WTC11 (cell line): ENCODE results near the gene H6PD. TPM values are rescaled to one million over a fixed set of nuclear protein-coding genes. Genes with fewer than 3 reads are reported as not detected.
"Not testable (repeated sequence)": the region's sequence is repeated elsewhere in the genome, so short reads cannot be mapped to it uniquely, and the experiment has no call there.

Experiments used
- ATAC-seq: fragments of 200-7000 bp; cut with Tn5 transposase; 2 replicates; pipeline ENCODE4 v1.10.0; 2021; ENCODE audit warnings: mild to moderate bottlenecking, moderate library complexity
- CTCF ChIA-PET: fragments of 300-600 bp; sonication (Branson Sonifier 250); formaldehyde crosslinking; loops from one replicate; lab custom pipeline; 2021; ENCODE audit warnings: antibody characterized with exemption; lab: Charles Lee
- POLR2A ChIA-PET: fragments of 350-600 bp; sonication (Branson Sonifier 250); formaldehyde crosslinking; loops from one replicate; lab custom pipeline; 2021; ENCODE audit warnings: antibody characterized with exemption; lab: Charles Lee
- DNase-seq: peaks from one replicate; pipeline ENCODE4 v3.0.0; 2021; ENCODE audit warnings: low spot score
- H3K27ac Mint-ChIP-seq: 2 replicates; pipeline ENCODE4 v1.8.0; 2021; ENCODE audit warnings: mixed read lengths
- H3K27me3 Mint-ChIP-seq: 2 replicates; pipeline ENCODE4 v1.8.0; 2021; ENCODE audit warnings: low read depth, mild to moderate bottlenecking, moderate library complexity, mixed read lengths
- H3K36me3 Mint-ChIP-seq: 2 replicates; pipeline ENCODE4 v1.8.0; 2021; ENCODE audit warnings: mixed read lengths
- H3K4me1 Mint-ChIP-seq: 2 replicates; pipeline ENCODE4 v1.8.0; 2022; ENCODE audit warnings: mixed read lengths
- H3K4me3 Mint-ChIP-seq: 2 replicates; pipeline ENCODE4 v1.8.0; 2021; ENCODE audit warnings: mild to moderate bottlenecking, moderate library complexity, mixed read lengths
- H3K9me3 Mint-ChIP-seq: 2 replicates; pipeline ENCODE4 v1.8.0; 2021; ENCODE audit warnings: mixed read lengths
- AFF4 ChIP-seq: sonication (generic); formaldehyde crosslinking; IDR thresholded peaks from 2 replicates; pipeline ENCODE4 v1.8.1; 2023; ENCODE audit warnings: mild to moderate bottlenecking, missing genetic modification reagents, borderline replicate concordance
- CDX4 ChIP-seq: fragments of 250-450 bp; sonication (Bioruptor Pico); IDR thresholded peaks from 2 replicates; pipeline ENCODE4 v1.9.0; 2021; ENCODE audit warnings: moderate library complexity, mild to moderate bottlenecking, inconsistent platforms, borderline replicate concordance
- E2F5 ChIP-seq: sonication (generic); formaldehyde crosslinking; IDR thresholded peaks from 2 replicates; pipeline ENCODE4 v1.8.1; 2022; ENCODE audit warnings: mild to moderate bottlenecking, moderate library complexity, missing genetic modification reagents
- GRHL2 ChIP-seq: fragments of 250-450 bp; sonication (Bioruptor Pico); IDR thresholded peaks from 2 replicates; pipeline ENCODE4 v1.8.0; 2022; ENCODE audit warnings: mild to moderate bottlenecking, moderate library complexity; ENCODE audit not compliant: insufficient replicate concordance, severe bottlenecking
- IRF2 ChIP-seq: sonication (generic); formaldehyde crosslinking; IDR thresholded peaks from 2 replicates; pipeline ENCODE4 v1.8.0; 2022; ENCODE audit warnings: low read depth, missing genetic modification reagents, borderline replicate concordance
- NFATC4 ChIP-seq: fragments of 250-450 bp; sonication (Bioruptor Pico); IDR thresholded peaks from 2 replicates; pipeline ENCODE4 v1.9.0; 2021; ENCODE audit warnings: mild to moderate bottlenecking
- RELA ChIP-seq: sonication (generic); formaldehyde crosslinking; IDR thresholded peaks from 2 replicates; pipeline ENCODE4 v1.8.1; 2022; ENCODE audit warnings: missing genetic modification reagents, mild to moderate bottlenecking, borderline replicate concordance
- SP1 ChIP-seq: sonication (generic); formaldehyde crosslinking; conservative IDR thresholded peaks from 2 replicates; pipeline ENCODE4 v1.8.1; 2022; ENCODE audit warnings: missing genetic modification reagents
- TEAD1 ChIP-seq: sonication (generic); formaldehyde crosslinking; IDR thresholded peaks from 2 replicates; pipeline ENCODE4 v1.8.0; 2022; ENCODE audit warnings: mild to moderate bottlenecking, missing genetic modification reagents
- USF1 ChIP-seq: sonication (generic); formaldehyde crosslinking; IDR thresholded peaks from 2 replicates; pipeline ENCODE4 v1.8.0; 2022; ENCODE audit warnings: mild to moderate bottlenecking, missing genetic modification reagents
- ZBTB21 ChIP-seq: sonication (generic); formaldehyde crosslinking; IDR thresholded peaks from 2 replicates; pipeline ENCODE4 v1.8.1; 2023; ENCODE audit warnings: mild to moderate bottlenecking, missing genetic modification reagents, borderline replicate concordance
- ZNF671 ChIP-seq: fragments of 250-450 bp; sonication (Bioruptor Pico); IDR thresholded peaks from 2 replicates; pipeline ENCODE4 v1.8.0; 2021; ENCODE audit warnings: mild to moderate bottlenecking
- total RNA-seq: library from RNA; stranded (reverse); gene quantifications from 3 replicates; pipeline ENCODE4 v1.2.3, GENCODE V29; 2021
- TF ChIP-seq, protein P1 (sequence below): sonication (generic); formaldehyde crosslinking; IDR thresholded peaks from 2 replicates; pipeline ENCODE4 v1.8.0; 2022; ENCODE audit warnings: missing genetic modification reagents

Gene H6PD
- total RNA-seq, 1 experiment from 2014 or later: 7.4 TPM

- no peak for TF ChIP-seq USF1
- no peak for TF ChIP-seq TEAD1
These were observed 63.7 kb downstream of the H6PD start (continued) for GRCh38 chr1:9298282-9298681.

DNA sequence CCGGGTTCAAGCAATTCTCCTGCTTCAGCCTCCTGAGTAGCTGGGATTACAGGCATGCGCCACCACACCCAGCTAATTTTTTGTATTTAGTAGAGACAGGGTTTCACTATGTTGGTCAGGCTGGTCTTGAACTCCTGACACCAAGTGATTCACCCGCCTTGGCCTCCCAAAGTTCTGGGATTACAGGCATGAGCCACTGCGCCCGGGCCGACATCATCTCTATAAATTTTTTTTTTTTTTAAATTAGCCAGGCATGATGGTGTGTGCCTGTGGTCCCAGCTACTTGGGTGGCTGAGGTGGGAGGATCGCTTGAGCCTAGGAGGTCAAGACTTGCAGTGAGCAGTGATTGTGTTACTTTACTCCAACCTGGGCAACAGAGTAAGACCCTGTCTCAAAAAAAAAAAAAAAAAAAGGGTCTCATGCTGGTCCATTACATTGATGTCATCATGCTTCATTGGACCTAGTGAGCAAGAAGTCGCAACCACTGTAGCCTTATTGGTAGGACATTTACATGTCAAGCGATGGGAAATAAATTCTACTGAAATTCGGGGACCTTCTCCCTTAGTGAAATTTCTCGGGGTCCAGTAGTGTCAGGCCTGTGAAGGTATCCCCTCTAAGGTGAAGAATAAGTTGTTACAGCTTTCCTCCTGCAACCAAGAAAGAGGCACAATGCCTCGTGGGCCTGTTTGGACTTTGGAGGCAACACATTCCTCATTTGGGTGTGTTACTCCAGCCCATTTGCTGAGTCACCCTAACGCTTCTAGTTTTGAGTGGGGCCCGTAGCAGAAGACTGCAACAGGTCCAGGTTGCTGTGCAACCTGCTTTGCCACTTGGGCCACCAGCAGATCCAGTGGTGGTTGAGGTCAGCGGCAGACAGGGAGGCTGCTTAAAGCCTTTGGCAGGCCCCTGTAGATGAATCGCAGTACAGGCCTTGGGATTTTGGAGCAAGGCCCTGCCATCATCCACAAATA lies 65.3 kb downstream of the H6PD start:
- ATAC-seq, H3K9me3 Mint-ChIP-seq, DNase-seq, POLR2A ChIA-PET, H3K36me3 Mint-ChIP-seq, H3K4me3 Mint-ChIP-seq, H3K27ac Mint-ChIP-seq, H3K27me3 Mint-ChIP-seq: not testable (repeated sequence)
- CTCF ChIA-PET: interaction anchor here (2.4 kb wide), 1 partner anchor 156 kb away, joined by 8 read pairs; no protein-coding TSS in a partner anchor
- H3K4me1 Mint-ChIP-seq: peaks cover 12% of the 10 kb centered on the region

DNA sequence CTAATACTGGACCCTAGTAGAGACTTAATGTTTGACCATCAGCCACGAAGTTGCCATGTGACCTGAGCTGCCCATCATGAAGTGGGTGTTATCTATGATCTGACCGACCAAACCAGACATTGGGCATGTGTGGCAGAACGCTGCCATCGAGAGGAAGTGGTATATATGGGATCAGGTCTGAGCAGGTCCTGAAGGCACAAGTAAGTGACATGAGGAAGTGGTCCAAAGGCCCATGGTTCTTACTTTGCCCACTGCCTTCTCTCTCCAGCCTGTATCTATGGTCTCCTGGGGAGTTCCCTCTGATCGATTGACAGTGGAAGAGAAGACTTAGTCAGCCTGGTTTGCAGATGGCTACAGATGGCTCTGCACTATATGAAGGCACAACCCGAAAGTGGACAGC lies 66.0 kb downstream of the H6PD start:
- H3K4me3 Mint-ChIP-seq: no peak overlapping the region
- H3K4me1 Mint-ChIP-seq: peaks cover 6% of the 10 kb centered on the region
- no peaks in the 10 kb centered on the region for H3K9me3 Mint-ChIP-seq
- CTCF ChIA-PET: no interaction called here
- H3K36me3 Mint-ChIP-seq: no peaks in the 10 kb centered on the region
- TF ChIP-seq CDX4: no peak
- no peak for TF ChIP-seq E2F5 (CRISPR knock-in tag)
- no peak for TF ChIP-seq GRHL2
- TF ChIP-seq, protein P1, sequence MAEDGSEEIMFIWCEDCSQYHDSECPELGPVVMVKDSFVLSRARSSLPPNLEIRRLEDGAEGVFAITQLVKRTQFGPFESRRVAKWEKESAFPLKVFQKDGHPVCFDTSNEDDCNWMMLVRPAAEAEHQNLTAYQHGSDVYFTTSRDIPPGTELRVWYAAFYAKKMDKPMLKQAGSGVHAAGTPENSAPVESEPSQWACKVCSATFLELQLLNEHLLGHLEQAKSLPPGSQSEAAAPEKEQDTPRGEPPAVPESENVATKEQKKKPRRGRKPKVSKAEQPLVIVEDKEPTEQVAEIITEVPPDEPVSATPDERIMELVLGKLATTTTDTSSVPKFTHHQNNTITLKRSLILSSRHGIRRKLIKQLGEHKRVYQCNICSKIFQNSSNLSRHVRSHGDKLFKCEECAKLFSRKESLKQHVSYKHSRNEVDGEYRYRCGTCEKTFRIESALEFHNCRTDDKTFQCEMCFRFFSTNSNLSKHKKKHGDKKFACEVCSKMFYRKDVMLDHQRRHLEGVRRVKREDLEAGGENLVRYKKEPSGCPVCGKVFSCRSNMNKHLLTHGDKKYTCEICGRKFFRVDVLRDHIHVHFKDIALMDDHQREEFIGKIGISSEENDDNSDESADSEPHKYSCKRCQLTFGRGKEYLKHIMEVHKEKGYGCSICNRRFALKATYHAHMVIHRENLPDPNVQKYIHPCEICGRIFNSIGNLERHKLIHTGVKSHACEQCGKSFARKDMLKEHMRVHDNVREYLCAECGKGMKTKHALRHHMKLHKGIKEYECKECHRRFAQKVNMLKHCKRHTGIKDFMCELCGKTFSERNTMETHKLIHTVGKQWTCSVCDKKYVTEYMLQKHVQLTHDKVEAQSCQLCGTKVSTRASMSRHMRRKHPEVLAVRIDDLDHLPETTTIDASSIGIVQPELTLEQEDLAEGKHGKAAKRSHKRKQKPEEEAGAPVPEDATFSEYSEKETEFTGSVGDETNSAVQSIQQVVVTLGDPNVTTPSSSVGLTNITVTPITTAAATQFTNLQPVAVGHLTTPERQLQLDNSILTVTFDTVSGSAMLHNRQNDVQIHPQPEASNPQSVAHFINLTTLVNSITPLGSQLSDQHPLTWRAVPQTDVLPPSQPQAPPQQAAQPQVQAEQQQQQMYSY (CRISPR knock-in tag): no peak
- TF ChIP-seq NFATC4: no peak
- no peak for TF ChIP-seq ZBTB21 (CRISPR knock-in tag)
- TF ChIP-seq IRF2: no peak
- TF ChIP-seq AFF4: no peak
- no peak for TF ChIP-seq RELA (CRISPR knock-in tag)
- TF ChIP-seq SP1 (CRISPR knock-in tag): no peak
- TF ChIP-seq ZNF671: no peak
- DNase-seq: no peak
- no peak overlapping the region for H3K27ac Mint-ChIP-seq
- POLR2A ChIA-PET: no interaction called here
- no peaks in the 10 kb centered on the region for H3K27me3 Mint-ChIP-seq
- no peak for ATAC-seq
